ENCODE results near the gene RHOT2.

GRCh38 chr16:627454-628239 lies 40.3 kb upstream of the RHOT2 start:
- TF ChIP-seq, protein P1, sequence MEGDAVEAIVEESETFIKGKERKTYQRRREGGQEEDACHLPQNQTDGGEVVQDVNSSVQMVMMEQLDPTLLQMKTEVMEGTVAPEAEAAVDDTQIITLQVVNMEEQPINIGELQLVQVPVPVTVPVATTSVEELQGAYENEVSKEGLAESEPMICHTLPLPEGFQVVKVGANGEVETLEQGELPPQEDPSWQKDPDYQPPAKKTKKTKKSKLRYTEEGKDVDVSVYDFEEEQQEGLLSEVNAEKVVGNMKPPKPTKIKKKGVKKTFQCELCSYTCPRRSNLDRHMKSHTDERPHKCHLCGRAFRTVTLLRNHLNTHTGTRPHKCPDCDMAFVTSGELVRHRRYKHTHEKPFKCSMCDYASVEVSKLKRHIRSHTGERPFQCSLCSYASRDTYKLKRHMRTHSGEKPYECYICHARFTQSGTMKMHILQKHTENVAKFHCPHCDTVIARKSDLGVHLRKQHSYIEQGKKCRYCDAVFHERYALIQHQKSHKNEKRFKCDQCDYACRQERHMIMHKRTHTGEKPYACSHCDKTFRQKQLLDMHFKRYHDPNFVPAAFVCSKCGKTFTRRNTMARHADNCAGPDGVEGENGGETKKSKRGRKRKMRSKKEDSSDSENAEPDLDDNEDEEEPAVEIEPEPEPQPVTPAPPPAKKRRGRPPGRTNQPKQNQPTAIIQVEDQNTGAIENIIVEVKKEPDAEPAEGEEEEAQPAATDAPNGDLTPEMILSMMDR (IDR thresholded peaks at IDR 0.05): no peak
- TF ChIP-seq POLR2A (IDR thresholded peaks at IDR 0.05): no peak
- TF ChIP-seq POLR2AphosphoS5 (IDR thresholded peaks at IDR 0.05): no peak
